HCT116 (cell line): ENCODE measurements around the gene PCSK6. TPM values are rescaled to one million over a fixed set of nuclear protein-coding genes. Genes with fewer than 3 reads are reported as not detected.

Experiments
- ATAC-seq: fragments of 200-7000 bp; cut with Tn5 transposase; 2 replicates; pipeline ENCODE4 v1.9.1; 2020; ENCODE audit warnings: mild to moderate bottlenecking, moderate library complexity
- BruUV-seq: library from RNA; stranded (reverse); fragments of 400-500 nt; replicated peaks from 2 replicates; lab custom pipeline; 2021; lab: Mats Ljungman, UMichigan
- CTCF ChIA-PET: fragments of 300-600 bp; sonication (Branson Sonifier 250); formaldehyde crosslinking; loops from one replicate; lab custom pipeline; 2021; ENCODE audit warnings: antibody characterized with exemption; lab: Charles Lee
- POLR2A ChIA-PET: fragments of 300-600, 350-600 bp; sonication (Branson Sonifier 250); formaldehyde crosslinking; loops from one replicate; lab custom pipeline; 2021; ENCODE audit warnings: antibody characterized with exemption; lab: Charles Lee
- RAD21 ChIA-PET, 2 experiments: fragments of 300-600 bp; sonication (Branson Sonifier 250); formaldehyde crosslinking; loops; one replicate each; lab custom pipeline; 2023; ENCODE audit warnings: low total read pairs in 2 of 2; ENCODE audit not compliant: uncharacterized antibody in 2 of 2, unreplicated experiment in 2 of 2, low non-redundant PET in 1 of 2; lab: Charles Lee
- DNase-seq: peaks from one replicate; pipeline ENCODE4 v3.0.0-alpha.2; 2010; ENCODE audit warnings: low read depth, low spot score
- H2AFZ ChIP-seq: fragments of 200-600 bp; shearing (Covaris generic), sonication (generic); 2 replicates; pipeline ENCODE4 v1.6.1; 2017; ENCODE audit warnings: low read depth, mixed run types, mixed read lengths, antibody characterized with exemption, low read length; ENCODE audit not compliant: poor library complexity, severe bottlenecking
- H3K27ac ChIP-seq: 2 replicates; pipeline ENCODE4 v1.5.1; 2012; ENCODE audit warnings: low read depth, low read length
- H3K27me3 ChIP-seq: fragments of 200-600 bp; sonication (generic); 2 replicates; pipeline ENCODE4 v1.6.1; 2016; ENCODE audit warnings: mixed run types, low read length, mixed read lengths; ENCODE audit not compliant: insufficient read depth
- H3K36me3 ChIP-seq, 2 experiments: fragments of 200-500 bp in 1 of 2; fragments of 200-600 bp in 1 of 2; sonication (Bioruptor generic) in 1 of 2; sonication (generic) in 1 of 2; 2 replicates each; pipeline versions ENCODE4 v1.5.1 to v1.6.1; 2014 to 2016; ENCODE audit warnings: low read length in 2 of 2, inconsistent platforms in 1 of 2, mixed read lengths in 1 of 2, mixed run types in 1 of 2; ENCODE audit not compliant: insufficient read depth in 2 of 2, control insufficient read depth in 1 of 2
- H3K4me1 ChIP-seq, 2 experiments: fragments of 200-600 bp in 1 of 2; sonication (generic) in 1 of 2; 2 replicates each; pipeline versions ENCODE4 v1.5.1 to v1.6.1; 2012 to 2017; ENCODE audit warnings: low read length in 2 of 2, inconsistent platforms in 1 of 2, mild to moderate bottlenecking in 1 of 2, mixed read lengths in 1 of 2, mixed run types in 1 of 2, moderate library complexity in 1 of 2; ENCODE audit not compliant: insufficient read depth in 2 of 2, control insufficient read depth in 1 of 2
- H3K4me2 ChIP-seq: fragments of 200-600 bp; sonication (generic); 2 replicates; pipeline ENCODE4 v1.6.1; 2017; ENCODE audit warnings: mixed run types, low read length, mixed read lengths
- H3K4me3 ChIP-seq, 2 experiments: fragments of 200-600 bp in 1 of 2; sonication (generic) in 1 of 2; replicated peaks in 1 of 2; 2 replicates each; pipeline ENCODE4 v1.5.1; 2011 to 2016; ENCODE audit warnings: low read length in 2 of 2, control low read depth in 1 of 2, low read depth in 1 of 2, mild to moderate bottlenecking in 1 of 2, mixed read lengths in 1 of 2, mixed run types in 1 of 2
- H3K79me2 ChIP-seq: fragments of 200-600 bp; sonication (generic); 2 replicates; pipeline ENCODE4 v1.6.1; 2017; ENCODE audit warnings: mild to moderate bottlenecking, mixed run types, low read length, moderate library complexity, mixed read lengths; ENCODE audit not compliant: insufficient read depth
- H3K9ac ChIP-seq: fragments of 200-600 bp; sonication (generic); 2 replicates; pipeline ENCODE4 v1.6.1; 2016; ENCODE audit warnings: low read length, mixed read lengths
- H3K9me2 ChIP-seq: fragments of 200-600 bp; sonication (generic), shearing (Covaris generic); 2 replicates; pipeline ENCODE4 v1.6.1; 2017; ENCODE audit warnings: mixed run types, mild to moderate bottlenecking, moderate library complexity; ENCODE audit not compliant: insufficient read depth
- H3K9me3 ChIP-seq, 2 experiments: fragments of 200-500 bp in 1 of 2; fragments of 200-600 bp in 1 of 2; sonication (Bioruptor generic) in 1 of 2; sonication (generic) in 1 of 2; 2 replicates each; pipeline ENCODE4 v1.6.1; 2014 to 2017; ENCODE audit warnings: low read length in 2 of 2, mixed read lengths in 2 of 2, inconsistent platforms in 1 of 2, low read depth in 1 of 2, mild to moderate bottlenecking in 1 of 2, mixed run types in 1 of 2, moderate library complexity in 1 of 2; ENCODE audit not compliant: control insufficient read depth in 1 of 2, insufficient read depth in 1 of 2
- H4K20me1 ChIP-seq: fragments of 200-600 bp; sonication (generic), shearing (Covaris generic); 2 replicates; pipeline ENCODE4 v1.6.1; 2017; ENCODE audit warnings: mixed run types, mild to moderate bottlenecking, moderate library complexity; ENCODE audit not compliant: insufficient read depth
- CEBPB ChIP-seq: IDR thresholded peaks from 2 replicates; pipeline ENCODE4 v1.6.1; 2012; ENCODE audit warnings: low read depth
- CTCF ChIP-seq, 3 experiments: fragments of 200-600 bp in 1 of 3; sonication (generic) in 1 of 3; IDR thresholded peaks in 2 of 3; conservative IDR thresholded peaks in 1 of 3; 2 replicates each; pipeline ENCODE4 v1.5.1; 2012 to 2017; ENCODE audit warnings: low read depth in 2 of 3, low read length in 2 of 3, antibody characterized with exemption in 1 of 3, borderline replicate concordance in 1 of 3, control low read depth in 1 of 3, mild to moderate bottlenecking in 1 of 3, mixed read lengths in 1 of 3, mixed run types in 1 of 3, moderate library complexity in 1 of 3; ENCODE audit not compliant: insufficient read depth in 1 of 3
- EGR1 ChIP-seq: IDR thresholded peaks from 2 replicates; pipeline ENCODE4 v1.6.1; 2012; ENCODE audit warnings: low read depth
- EZH2 ChIP-seq: fragments of 200-600 bp; sonication (generic); IDR thresholded peaks from 2 replicates; pipeline ENCODE4 v1.6.1; 2017; ENCODE audit warnings: antibody characterized with exemption, mixed run types
- EZH2phosphoT487 ChIP-seq: fragments of 200-600 bp; IDR thresholded peaks from 2 replicates; pipeline ENCODE4 v1.6.1; 2018; ENCODE audit warnings: antibody characterized with exemption, borderline replicate concordance
- FOSL1 ChIP-seq: IDR thresholded peaks from 2 replicates; pipeline ENCODE4 v1.6.1; 2012; ENCODE audit warnings: low read depth
- JUND ChIP-seq: IDR thresholded peaks from 2 replicates; pipeline ENCODE4 v1.6.1; 2012
- RAD21 ChIP-seq: IDR thresholded peaks from 2 replicates; pipeline ENCODE4 v1.6.1; 2012; ENCODE audit warnings: low read depth, mild to moderate bottlenecking
- SIN3A ChIP-seq: IDR thresholded peaks from 2 replicates; pipeline ENCODE4 v1.6.1; 2012; ENCODE audit warnings: low read depth
- TCF7L2 ChIP-seq: IDR thresholded peaks from 2 replicates; pipeline ENCODE4 v1.7.0; 2011; ENCODE audit warnings: borderline replicate concordance, inconsistent platforms; ENCODE audit not compliant: insufficient read depth, insufficient read length; ENCODE audit errors: extremely low read depth
- ZBTB33 ChIP-seq: IDR thresholded peaks from 2 replicates; pipeline ENCODE4 v1.6.1; 2011; ENCODE audit warnings: mild to moderate bottlenecking, low read length, moderate library complexity; ENCODE audit not compliant: insufficient replicate concordance; ENCODE audit errors: extremely low read depth
- intact Hi-C: fragments of 100-400 bp; cut with micrococcal nuclease; formaldehyde crosslinking; loops from 2 replicates; pipeline ENCODE4 v1.10.0; 2022
- total RNA-seq: library from RNA; stranded (reverse); gene quantifications from one replicate; pipeline ENCODE4 v1.2.1, GENCODE V29; 2021; ENCODE audit not compliant: unreplicated experiment
- TF ChIP-seq, protein P1 (sequence below): IDR thresholded peaks from 2 replicates; pipeline ENCODE4 v1.6.1; 2012

Gene PCSK6
- total RNA-seq, 1 experiment from 2014 or later = 13.5 TPM

- no peak overlapping the region for H3K9ac ChIP-seq
- H3K36me3 ChIP-seq = no peaks in the 10 kb centered on the region
- no peaks in the 10 kb centered on the region for H3K4me1 ChIP-seq
- DNase-seq (no peak), ATAC-seq (no peak)
- no peak overlapping the region for H3K27ac ChIP-seq
- H3K27me3 ChIP-seq = no peaks in the 10 kb centered on the region
- ChIA-PET CTCF (no interaction called here), RAD21 (no interaction called here), POLR2A (no interaction called here)
- H3K9me2 ChIP-seq = no peaks in the 10 kb centered on the region
- H3K79me2 ChIP-seq = peaks cover 5% of the 10 kb centered on the region
- TF ChIP-seq EZH2phosphoT487 = no peak
- no peak for TF ChIP-seq CEBPB
- TF ChIP-seq SIN3A = no peak
- no peak for TF ChIP-seq JUND
- no peak for TF ChIP-seq EGR1
- TF ChIP-seq, protein P1, sequence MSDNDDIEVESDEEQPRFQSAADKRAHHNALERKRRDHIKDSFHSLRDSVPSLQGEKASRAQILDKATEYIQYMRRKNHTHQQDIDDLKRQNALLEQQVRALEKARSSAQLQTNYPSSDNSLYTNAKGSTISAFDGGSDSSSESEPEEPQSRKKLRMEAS = no peak
- TF ChIP-seq ZBTB33 = no peak
- no peak for TF ChIP-seq EZH2
- no peak for TF ChIP-seq TCF7L2
- no peak for TF ChIP-seq CTCF (IDR thresholded peaks at IDR 0.05 in 2 of 3, conservative IDR thresholded peaks at IDR 0.05 in 1 of 3; ENCODE audit: borderline replicate concordance in 1 of 3, insufficient read depth in 1 of 3, low read depth in 2 of 3, low read length in 2 of 3)
- no peak for TF ChIP-seq FOSL1
- TF ChIP-seq RAD21 = no peak
- H3K4me2 ChIP-seq = no peak overlapping the region
- H2AFZ ChIP-seq = no peak overlapping the region
- intact Hi-C loops = no loop called here
- H4K20me1 ChIP-seq = no peaks in the 10 kb centered on the region
- H3K4me3 ChIP-seq = no peak overlapping the region
- BruUV-seq = no TSS peak
- H3K9me3 ChIP-seq = no peaks in the 10 kb centered on the region
Observed at GRCh38 chr15:101458158-101458900, 31.2 kb downstream of the PCSK6 start.
